Activated CD8-positive, alpha-beta memory T cell treated with anti-CD3 and anti-CD28 coated beads, Interleukin-2, amount 50 U/mL, for 48 hours (primary cell): ENCODE measurements around the gene CAMK2A.

ENCODE experiments used
- DNase-seq: peaks from one replicate; pipeline ENCODE4 v3.0.0-alpha.2; 2020

The CAMK2A gene

DNA sequence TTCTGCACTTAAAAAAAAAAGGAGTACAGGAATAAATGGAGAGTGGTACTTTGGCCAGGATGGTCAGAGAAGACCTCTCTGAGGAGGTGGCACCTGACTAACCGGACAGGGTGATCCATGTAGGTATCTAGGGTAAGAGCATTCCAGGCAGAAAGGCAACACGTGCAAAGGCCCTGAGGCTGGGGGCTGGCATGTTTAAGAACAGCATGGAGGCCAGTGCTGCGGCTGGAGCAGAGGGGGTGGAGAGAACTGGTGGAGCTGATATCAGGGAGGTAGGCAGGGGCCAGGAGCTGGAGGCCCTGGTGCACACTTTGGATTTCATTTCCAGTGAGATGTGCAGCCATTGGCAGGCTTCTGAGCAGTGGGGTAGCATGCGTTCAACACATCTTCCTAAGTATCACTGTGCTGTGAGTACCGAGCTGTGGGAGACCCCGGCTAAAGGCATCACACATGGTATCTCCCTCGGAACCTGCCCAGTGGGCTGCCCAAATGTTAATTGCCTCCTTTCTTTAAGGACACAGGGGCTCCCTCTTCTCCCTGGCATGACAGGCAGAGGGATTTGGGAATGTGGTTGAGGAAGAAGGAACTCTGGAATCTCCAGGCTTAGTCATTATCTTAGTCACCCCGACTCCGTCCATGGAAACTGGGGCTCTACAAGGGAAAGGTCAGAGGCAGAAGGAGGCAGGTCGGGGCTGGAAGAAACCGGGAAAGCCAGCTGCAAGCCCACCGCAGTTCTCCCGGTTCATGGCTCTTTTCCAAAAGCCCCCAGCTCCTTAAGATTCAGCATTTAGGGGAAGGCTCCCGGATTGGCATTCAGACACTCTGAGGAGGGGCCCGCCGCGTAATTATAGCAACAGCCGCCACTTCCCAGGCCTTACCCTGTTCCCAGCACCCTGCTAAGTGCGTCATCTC lies 81.1 kb downstream of the CAMK2A start:
- no peak for DNase-seq

DNA sequence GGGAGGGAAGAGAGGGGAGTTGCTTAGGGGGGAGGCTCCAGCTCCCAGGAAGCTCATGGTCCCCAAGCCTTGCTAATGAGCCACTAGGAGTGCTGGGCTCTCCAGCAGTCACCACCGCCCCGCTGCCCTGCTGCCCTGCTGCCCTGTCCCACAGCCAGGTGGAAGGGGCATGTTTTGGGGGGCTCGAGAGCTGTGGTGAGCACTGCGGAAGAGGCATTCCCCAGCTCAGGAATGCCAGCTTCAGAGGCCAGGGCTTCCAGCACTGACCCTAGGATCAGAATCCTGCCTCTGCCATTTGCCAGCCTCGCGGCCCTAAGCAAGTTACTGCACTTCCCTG lies 82.8 kb downstream of the CAMK2A start:
- no peak for DNase-seq

DNA sequence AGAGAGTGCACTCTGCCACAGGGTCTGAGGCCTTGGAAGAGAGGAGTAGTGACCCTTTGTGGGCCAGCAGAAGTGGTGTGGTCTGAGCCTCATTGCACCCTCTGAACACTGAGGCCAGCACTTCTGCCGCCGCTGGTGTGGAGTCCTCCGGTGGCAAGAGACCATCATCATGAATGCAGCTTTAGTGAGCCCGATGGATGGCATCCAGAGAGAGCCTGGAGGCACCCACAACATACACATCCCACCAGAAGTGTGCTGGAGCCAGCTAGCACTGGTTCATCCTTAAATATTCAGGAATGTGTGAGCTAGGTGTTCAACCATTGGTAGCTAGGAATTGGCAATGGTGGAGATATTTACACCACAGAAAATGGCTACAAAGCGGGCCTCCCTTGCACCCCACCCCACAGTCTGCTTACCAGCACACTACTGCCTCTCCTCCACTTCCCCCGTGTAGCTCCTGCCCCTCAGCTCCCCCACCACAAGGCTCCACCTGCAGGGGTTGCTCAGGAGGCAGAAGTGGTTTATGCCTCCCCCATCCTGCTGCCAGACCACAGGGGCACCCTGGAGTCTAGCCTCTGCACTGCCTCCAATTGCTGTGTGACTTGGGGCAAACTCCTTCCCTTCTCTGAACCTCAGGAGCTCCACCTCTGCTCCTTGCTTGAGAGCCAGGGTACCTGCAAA lies 83.3 kb downstream of the CAMK2A start:
- DNase-seq, result no peak

DNA sequence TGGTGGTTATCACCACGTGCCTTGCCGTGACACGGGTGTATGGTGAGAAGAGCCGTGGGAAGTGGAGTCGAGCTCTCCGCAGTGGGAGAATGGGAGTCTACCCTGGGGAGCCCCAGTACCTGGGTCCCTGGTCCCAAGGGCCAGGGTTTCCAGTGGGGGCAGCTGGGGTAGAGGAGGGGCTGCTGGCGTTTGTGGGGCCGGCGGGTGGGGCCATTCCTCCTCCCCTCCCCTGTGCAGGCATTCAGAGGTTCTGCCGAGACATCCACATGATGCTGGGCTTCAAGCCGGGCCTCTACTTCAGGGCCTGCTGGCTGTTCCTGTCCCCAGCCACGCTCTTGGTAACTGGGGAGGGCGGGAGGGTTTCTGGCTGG lies 85.0 kb downstream of the CAMK2A start:
- DNase-seq, result no peak

DNA sequence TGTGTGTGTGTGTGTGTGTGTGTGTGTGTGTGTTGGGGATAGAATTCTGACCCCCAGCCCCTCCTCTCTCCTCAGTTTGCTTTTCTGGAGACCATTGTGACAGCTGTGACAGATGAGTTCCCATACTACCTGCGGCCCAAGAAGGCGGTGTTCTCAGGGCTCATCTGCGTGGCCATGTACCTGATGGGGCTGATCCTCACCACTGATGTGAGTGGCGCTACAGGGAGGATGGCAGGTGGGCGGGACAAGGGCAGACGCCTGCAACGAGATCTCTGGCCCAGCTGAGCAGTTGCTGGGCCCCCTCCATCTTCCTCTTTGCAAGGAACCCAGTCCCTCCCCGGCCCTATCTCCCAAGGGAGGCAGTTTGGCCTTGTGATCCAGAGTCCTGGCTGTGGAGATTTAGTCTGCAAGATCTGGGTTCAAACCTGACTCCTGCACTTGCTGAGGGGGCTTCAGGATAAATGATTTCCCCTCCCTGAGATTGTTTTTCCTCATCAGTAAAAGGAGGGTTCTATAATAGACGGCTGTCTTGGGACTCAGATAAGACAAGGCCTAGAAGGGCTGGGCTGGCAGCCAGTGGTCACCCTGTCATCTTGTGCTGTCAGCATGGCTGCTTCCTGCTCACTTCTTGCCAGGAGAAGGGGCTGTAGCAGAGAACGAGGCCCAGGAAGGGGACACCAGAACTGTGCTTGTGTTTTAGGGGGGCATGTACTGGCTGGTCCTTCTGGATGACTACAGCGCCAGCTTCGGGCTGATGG lies 85.6 kb downstream of the CAMK2A start:
- no peak for DNase-seq

DNA sequence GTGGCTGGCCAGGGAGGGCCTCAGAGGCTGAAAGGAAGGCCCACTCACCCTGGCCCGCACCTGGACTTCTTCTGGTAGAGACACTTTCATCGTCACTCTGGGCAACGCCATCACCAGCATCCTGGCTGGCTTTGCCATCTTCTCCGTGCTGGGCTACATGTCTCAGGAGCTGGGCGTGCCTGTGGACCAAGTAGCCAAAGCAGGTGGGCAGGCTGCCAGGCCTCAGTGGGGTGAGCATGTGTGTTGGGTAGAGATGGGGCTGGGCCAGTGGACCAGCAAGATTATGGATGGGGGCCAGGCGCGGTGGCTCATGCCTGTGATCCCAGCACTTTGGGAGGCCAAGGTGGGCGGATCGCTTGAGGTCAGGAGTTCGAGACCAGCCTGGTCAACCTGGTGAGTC lies 87.1 kb downstream of the CAMK2A start:
- no peak for DNase-seq

DNA sequence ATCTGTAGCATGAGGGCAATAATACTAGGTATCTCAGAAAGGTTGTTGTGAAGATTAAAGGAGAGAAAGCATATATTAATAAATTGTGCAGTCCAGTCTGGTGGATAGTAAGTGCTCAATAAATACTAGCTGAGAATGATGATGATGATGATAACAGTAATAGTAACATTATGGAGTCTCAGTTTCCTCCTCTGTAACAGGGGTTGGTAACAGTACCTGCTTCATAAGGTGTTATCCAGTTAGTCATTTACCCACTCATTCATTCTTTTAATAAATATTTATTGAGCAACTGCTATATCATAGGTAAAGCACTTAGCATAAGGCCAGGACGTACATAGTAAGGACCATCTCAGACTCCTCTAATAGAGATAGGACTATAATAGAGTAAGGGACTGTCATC lies 92.1 kb downstream of the CAMK2A start:
- no peak for DNase-seq

DNA sequence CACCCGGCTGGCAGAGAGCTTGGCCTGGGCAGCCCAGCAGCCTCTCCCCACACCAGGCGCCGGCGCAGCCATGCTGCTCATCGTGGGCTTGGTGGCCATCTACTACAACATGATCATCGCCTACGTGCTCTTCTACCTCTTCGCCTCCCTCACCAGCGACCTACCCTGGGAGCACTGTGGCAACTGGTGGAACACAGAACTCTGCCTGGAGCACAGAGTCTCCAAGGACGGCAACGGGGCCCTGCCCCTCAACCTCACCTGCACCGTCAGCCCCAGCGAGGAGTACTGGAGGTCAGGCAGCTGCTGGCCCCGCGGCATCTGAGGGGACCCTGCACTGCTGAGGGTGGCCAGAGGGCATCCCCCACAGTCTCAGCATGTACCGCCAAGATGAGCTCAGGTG lies 92.6 kb downstream of the CAMK2A start:
- no peak for DNase-seq

DNA sequence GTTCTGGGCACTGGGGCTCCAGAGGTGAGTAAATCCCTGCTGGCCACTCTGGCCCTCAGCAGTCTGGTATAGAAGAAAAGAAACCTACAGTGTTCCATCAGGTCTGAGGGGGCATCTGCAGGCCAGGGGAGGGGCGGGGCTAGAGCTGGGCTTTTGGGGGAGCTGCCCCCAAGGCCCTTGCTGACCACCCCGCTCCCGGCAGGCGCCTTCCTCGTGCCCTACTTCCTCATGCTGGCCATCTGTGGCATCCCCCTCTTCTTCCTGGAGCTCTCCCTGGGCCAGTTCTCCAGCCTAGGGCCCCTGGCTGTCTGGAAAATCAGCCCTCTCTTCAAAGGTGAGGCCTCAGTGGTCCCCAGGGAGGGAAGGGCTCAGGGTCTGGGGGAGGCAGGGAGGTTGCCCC lies 93.1 kb downstream of the CAMK2A start:
- no peak for DNase-seq

DNA sequence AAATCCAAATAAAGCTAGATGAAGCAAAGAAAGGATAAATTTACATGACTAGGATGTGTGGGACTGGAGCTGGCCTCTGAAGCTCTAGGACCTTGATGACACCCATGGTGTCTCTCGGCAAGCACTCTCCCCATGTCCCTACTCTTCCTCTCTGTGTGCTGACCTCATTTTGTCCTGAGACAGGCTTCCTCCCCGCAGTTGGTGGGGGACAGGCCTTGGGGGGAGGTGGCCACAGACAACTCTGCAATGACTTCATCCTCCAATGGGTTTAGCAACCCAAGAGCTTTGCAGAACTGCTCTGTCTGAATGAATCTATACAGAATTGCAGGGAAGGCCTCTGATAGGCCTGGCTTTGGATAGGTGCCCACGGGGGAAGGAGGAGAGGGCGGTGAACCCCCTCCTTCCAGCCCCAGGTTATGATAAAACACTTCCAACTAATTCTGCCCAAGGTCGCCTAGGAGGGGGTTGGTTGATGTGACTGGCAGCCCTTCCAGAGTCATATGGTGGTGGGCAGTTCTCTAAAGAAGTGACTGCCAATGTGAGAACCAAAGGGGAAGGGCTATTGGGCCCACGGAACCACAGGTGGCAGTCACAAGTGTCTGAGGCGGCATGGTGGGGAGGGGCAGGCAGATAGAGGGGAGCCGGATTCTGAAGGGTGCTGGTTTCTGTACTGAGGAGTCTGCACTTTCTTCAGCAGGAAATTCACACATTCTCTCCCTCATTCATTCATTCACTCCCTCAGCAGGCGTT lies 93.7 kb downstream of the CAMK2A start:
- DNase-seq, result no peak

DNA sequence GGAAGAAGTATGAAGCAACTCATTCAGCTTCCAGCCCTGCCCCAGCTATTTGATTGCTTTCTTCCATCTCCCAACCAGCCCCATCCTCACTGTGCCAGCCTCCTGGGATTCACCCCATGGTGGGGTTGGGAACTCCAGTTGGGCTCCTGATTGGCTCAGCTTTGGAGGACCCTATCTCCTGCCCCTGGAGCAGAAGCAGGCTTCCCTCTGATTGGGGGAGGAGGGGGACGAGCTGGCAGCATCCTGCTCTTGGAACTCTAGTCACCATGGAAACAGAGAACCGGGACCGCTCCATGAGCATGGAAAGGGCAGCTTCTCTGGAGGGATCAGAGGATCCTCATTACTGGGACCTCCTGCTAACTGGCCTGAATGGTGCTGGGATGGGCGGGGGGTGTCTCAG lies 97.1 kb downstream of the CAMK2A start:
- DNase-seq, result no peak

DNA sequence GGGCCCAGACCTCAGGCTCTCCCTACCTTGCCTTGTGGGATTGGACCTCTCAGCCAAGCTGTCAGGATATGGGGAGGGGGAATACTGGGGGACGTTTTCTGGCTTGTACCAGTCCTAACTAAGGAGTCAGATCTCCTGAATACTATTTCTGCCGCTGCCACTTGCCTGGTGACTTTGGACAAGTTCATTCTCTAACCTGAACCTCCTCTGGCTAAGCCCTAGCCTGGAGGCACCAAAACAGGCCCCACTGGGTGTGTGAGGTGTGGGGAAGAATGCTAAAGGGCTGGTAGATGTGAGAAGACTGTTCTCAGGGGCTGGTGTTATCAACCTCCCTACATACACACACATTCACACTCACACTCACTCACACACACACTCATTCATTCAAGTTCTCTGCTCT lies 98.6 kb downstream of the CAMK2A start:
- DNase-seq, result no peak

DNA sequence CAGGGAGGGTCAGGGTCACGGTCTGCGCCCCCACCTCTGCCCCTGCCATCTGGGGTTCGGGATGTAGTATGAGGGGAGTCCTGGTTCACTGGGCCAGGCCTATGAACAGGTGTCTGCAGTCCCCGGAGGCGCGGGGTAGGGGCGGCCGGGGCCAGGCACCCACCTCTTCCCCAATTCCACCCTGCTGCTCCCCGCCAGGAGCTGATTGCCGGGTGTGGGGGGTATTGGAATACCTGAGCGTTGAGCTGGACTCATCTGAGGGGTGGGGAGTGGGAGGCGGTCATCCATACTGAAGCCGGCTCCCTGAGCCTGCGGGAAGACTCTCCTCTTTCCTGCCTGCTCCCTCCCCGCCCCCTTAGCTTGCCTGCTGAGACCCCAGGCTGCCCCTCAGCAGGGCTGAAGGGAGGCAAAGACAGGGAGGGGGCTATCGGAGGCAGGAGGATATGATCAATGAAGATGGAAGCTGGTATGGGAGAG lies 99.0 kb downstream of the CAMK2A start:
- DNase-seq, result no peak

DNA sequence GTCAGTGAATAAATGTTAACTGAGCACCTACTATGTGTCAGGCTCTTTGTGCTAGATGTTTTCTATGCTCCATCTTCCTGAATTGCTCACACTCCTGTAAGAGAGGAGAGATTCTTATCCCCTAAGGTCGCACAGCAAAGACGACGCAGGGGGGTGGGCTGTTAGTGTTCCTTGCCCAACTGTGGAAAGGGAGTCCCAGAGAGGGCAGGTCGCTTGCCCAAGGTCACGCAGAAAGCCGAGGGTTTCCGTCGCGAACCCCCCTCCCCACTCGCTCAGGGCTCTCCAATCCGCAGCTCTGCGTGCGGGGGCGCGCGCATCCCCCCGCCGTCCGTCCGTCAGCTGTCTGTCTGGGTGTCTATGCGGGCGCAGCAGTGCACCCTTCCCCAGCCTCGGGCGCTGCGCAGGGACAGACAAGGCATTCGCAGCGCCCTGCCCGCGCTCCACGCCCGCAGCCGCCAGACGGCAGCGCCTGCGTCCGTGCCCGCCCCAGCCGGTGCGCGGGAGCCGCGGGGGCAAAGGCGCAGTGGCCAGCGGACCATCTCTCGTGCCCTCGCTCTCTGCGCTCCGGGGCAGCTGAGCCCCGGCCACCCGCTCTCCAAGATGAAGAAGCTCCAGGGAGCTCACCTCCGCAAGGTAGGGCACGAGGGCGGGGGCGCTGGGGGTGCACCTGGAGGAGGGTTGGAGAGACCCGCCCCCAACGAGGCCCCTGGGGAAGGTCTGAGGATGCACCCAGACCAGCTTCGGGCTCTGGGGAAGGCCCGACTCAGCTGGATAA lies 99.7 kb downstream of the CAMK2A start, which contains the start of gene SLC6A7:
SLC6A7 (plus strand) TSS at position 335 of the 775 bp plus-strand sequence; CDS start at position 601, 266 bp downstream.
- no peak for DNase-seq

DNA sequence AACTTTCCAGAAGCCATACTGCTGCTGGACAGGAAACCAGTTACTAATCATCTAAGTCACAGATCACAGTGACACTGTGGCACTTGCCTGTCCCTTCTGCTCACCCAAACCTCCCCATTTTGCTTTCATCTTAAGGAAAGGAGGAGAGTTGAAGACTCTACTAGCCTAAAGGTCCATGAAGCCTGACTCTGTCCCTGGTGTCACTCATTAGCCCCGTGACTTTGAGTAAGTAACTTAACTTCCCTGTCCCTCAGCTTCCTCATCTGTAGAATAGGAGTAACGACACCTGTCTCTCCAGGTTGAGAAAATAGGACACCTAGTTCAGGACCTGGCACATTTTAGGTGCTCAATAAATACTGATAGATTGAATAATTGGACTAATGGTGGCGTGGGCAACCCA lies 100.2 kb downstream of the CAMK2A start:
- DNase-seq, result no peak

DNA sequence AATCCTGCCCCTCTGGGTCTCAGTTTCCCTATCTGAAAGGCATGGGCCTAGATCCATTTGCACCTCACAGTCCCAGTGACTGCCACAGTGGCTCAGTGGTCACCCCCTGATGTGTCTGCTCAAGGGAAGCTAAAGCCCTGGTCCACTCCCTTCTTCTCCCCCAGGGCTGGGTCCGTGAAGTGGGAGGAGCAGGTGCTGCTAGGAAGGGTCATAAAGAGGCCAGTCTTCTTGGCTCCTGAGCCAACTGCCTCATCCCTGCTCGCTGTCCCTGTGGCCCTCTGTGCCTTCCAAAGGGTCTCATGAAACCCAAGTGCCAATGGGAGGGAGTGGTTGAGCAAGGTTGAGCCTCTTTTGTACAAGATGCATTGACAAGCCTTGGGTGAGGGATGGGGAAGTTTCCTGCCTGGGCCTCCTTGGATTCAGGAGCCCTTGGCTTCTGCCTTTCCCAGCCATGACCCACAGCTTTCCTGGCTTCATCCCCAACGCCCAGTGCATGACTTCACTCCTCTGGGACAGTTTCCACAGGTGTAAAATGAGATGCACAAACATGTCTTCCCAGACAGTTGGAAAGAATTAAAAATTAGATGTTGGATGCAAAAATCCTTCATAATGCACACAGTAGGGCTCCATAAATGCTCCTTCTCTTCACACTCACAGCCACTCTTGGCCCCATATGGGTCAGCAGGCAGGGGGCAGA lies 101.3 kb downstream of the CAMK2A start:
- no peak for DNase-seq

DNA sequence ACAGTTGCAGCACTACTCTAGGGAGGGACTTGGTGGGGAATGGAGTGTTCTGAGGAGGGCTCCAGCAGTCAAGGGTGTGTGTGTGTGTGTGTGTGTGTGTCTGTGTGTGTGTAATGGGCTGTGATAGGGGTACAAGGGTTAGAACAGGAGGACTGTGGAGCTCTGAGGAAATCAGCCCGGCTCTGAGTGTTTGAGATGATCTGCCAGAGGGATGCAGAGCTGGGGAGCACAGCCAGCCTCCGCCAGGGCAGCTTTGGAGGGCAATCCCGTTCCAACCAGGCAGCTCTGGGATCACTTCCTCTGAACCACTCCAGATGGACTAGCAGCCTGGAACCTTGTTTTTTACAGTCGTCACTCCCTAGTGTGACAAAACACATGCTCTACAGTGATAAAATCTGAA lies 102.7 kb downstream of the CAMK2A start:
- no peak for DNase-seq

DNA sequence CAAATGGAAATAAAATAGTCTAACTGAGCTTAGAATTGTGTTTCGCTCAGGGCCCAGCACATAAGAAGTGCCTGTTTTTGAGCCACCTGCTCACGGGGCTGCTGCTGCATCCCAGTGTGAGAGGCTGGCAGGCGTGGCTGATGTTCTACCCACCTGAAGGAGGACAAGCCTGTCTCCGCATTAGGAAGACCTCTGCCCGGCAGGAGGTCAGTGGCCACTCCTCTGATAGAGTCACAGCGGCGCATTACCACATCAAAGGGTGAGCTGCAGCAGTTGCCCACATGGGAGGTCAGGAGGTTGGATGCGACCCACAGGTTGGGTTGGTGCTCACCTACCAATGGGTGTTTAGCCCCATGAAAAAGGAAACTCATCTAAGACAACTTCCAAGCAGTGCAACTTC lies 103.4 kb downstream of the CAMK2A start:
- no peak for DNase-seq

DNA sequence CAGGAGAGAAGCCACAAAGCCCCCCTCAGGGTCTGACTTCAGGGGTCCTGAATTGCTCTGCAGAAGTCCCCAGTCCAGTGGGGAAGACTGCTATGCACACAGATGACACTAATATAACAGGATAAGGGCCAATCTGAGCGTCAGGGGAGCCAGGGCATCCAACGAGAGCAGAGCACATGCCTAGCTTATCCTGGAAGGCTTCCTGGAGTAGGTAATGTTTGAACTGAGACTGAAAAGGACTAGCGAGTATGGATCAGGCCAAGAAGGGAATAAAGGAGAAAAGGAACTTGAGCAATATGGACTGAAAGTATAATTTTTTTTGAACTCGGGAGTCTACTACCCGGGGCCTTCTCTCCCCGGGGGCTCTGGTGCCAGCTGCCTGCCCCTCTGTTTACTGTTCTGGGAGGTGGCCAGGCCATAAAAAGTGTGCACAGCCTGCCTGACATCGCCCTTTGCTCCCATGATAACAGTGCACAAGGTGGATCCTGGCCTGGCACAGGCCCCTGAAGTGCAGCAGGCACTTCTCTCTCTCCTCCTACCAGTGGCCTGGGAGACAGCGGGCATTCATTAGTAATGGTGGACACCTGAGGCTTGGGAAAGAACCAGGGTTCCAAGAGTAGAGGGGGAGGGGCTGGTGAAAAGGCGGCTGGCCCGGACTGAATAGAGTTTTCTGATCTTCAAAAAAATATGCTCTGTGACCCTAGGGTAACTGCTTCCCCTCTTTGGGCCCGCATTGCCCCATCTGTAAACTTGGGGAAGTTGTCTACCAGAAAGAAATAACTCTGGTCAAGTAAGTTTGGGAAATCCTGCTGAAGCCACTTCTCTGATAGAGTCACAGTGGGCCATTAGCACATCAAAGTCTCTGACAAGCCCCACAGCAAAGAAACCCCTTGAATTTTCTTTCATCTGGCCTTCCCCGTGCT lies 104.3 kb downstream of the CAMK2A start:
- DNase-seq, result no peak

DNA sequence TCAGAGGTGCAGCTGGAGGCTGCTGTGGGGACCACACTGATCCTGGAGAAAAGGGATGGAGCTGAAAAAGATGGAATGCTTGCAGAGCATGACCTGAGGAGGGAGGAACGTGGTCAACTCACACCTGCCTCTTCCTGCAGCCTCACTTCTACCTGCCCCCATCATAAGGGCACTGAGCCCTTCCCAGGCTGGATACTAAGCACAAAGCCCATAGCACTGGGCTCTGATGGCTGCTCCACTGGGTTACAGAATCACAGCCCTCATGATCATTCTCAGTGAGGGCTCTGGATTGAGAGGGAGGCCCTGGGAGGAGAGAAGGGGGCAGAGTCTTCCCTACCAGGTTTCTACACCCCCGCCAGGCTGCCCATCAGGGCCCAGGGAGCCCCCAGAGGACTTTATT lies 105.6 kb downstream of the CAMK2A start:
- DNase-seq, result no peak
